GM18870 (cell line): Measurements from ENCODE around the gene ITPKC.

ENCODE experiments used
- ATAC-seq: cut with Tn5 transposase; IDR thresholded peaks from one replicate; pipeline ENCODE4 v1.9.1; 2021; ENCODE audit warnings: moderate library complexity; ENCODE audit not compliant: unreplicated experiment

ITPKC gene

DNA sequence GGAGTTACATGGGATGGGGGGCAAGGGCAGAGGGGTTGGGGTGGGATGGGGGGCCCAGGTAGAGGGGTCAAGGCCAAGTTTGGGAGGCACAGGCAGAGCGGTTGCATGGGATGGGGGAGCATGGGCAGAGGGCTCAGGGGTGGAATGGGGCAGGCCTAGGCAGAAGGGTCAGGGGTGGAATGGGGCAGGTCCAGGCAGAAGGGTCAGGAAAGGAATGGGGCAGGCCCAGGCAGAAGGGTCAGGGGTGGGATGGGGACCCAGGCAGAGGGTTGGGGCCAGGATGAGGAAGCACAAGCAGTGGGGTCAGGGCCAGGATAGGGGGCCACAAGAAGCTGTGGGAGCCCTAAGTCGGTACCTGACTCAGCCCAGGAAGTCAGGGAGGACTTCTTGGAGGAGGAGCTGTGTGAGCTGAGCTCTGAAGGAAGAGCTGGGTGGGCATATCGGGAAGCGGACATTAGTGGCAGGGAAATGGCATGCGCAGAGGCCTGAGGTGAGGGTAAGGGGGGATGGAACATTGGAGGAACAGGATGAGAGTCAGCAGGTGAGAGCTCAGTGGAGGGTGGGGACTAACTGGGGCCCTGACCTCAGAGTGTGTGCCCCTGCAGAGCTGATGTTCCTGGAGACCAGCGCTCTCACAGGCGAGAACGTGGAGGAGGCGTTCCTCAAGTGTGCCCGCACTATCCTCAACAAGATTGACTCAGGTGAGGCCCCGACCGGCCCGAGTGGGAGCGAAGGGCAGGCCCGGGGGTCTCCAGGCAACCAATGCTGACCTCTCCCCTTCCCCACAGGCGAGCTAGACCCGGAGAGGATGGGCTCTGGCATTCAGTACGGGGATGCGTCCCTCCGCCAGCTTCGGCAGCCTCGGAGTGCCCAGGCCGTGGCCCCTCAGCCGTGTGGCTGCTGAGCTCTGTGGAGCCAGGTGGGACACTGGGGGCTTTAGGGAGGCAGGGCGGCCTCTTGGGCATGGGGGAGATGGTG is 69.4 kb downstream of the ITPKC start:
- ATAC-seq: no peak
